GM12878 (cell line): ENCODE measurements around the gene CCL16. TPM values are rescaled to one million over a fixed set of nuclear protein-coding genes. Genes with fewer than 3 reads are reported as not detected.

Source experiments
- ATAC-seq: fragments of 200-7000 bp; cut with Tn5 transposase; 3 replicates; pipeline ENCODE4 v1.9.1; 2020; ENCODE audit warnings: mild to moderate bottlenecking, moderate library complexity
- BruUV-seq: library from RNA; stranded (reverse); fragments of 400-500 nt; replicated peaks from 2 replicates; lab custom pipeline; 2021; lab: Mats Ljungman, UMichigan
- CTCF ChIA-PET: fragments of 300-600 bp; sonication (Branson Sonifier 250); formaldehyde crosslinking; extraction: SDS; loops from one replicate; lab custom pipeline; 2021; ENCODE audit warnings: inconsistent platforms; lab: Yijun Ruan, JAX
- POLR2A ChIA-PET: fragments of 350-600 bp; formaldehyde crosslinking; extraction: SDS; loops from one replicate; lab custom pipeline; 2021; ENCODE audit warnings: inconsistent platforms; lab: Charles Lee
- RAD21 ChIA-PET: fragments of 300-600 bp; sonication (Branson Sonifier 250); formaldehyde crosslinking; loops from one replicate; lab custom pipeline; 2023; ENCODE audit warnings: antibody characterized with exemption; ENCODE audit not compliant: unreplicated experiment; lab: Charles Lee
- SMC1A ChIA-PET: fragments of 300-600 bp; sonication (Branson Sonifier 250); formaldehyde crosslinking; loops from one replicate; lab custom pipeline; 2023; ENCODE audit not compliant: unreplicated experiment, uncharacterized antibody; lab: Charles Lee
- DNase-seq: peaks from one replicate; pipeline ENCODE4 v3.0.0-alpha.2; 2011; ENCODE audit warnings: low read depth, low spot score
- FAIRE-seq: peaks from 3 replicates; lab custom pipeline; 2011; peaks lifted over from hg19 to GRCh38; lab: Jason Lieb, UNC
- H2AFZ ChIP-seq: 2 replicates; pipeline ENCODE4 v1.6.0; 2011; ENCODE audit warnings: low read depth, low read length, control low read depth; ENCODE audit not compliant: control insufficient read depth
- H3K27ac ChIP-seq: 2 replicates; pipeline ENCODE4 v1.5.1; 2011; ENCODE audit warnings: control low read depth; ENCODE audit not compliant: control insufficient read depth, insufficient read depth
- H3K27me3 ChIP-seq, 2 experiments: replicated peaks in 1 of 2; 2 replicates each; pipeline versions ENCODE4 v1.6.0 to v1.6.1; 2011; ENCODE audit warnings: low read length in 1 of 2; ENCODE audit not compliant: control insufficient read depth in 2 of 2, insufficient read depth in 2 of 2
- H3K36me3 ChIP-seq, 2 experiments: 2 replicates each; pipeline ENCODE4 v1.5.1; 2011; ENCODE audit warnings: low read length in 1 of 2; ENCODE audit not compliant: control insufficient read depth in 2 of 2, insufficient read depth in 2 of 2
- H3K4me1 ChIP-seq: 2 replicates; pipeline ENCODE4 v1.6.1; 2011; ENCODE audit warnings: mild to moderate bottlenecking, low read length, moderate library complexity, mixed read lengths; ENCODE audit not compliant: control insufficient read depth, insufficient read depth
- H3K4me2 ChIP-seq: 2 replicates; pipeline ENCODE4 v1.6.0; 2011; ENCODE audit warnings: control low read depth; ENCODE audit not compliant: control insufficient read depth, insufficient read depth
- H3K4me3 ChIP-seq: fragments of 200-600 bp; sonication (generic); 2 replicates; pipeline ENCODE4 v1.5.1; 2016
- H3K79me2 ChIP-seq: 2 replicates; pipeline ENCODE4 v1.6.0; 2011; ENCODE audit warnings: low read length; ENCODE audit not compliant: control insufficient read depth, insufficient read depth
- H3K9ac ChIP-seq: 2 replicates; pipeline ENCODE4 v1.8.0; 2011; ENCODE audit warnings: low read length, control low read depth, mixed read lengths; ENCODE audit not compliant: control insufficient read depth, insufficient read depth
- H3K9me3 ChIP-seq: replicated peaks from 3 replicates; pipeline ENCODE4 v1.5.1; 2011; ENCODE audit warnings: mild to moderate bottlenecking, low read length; ENCODE audit not compliant: control insufficient read depth, insufficient read depth
- H4K20me1 ChIP-seq: 2 replicates; pipeline ENCODE4 v1.6.0; 2011; ENCODE audit not compliant: control insufficient read depth, insufficient read depth
- BCL3 ChIP-seq: IDR thresholded peaks from 2 replicates; pipeline ENCODE4 v1.6.1; 2011; ENCODE audit warnings: borderline replicate concordance, low read depth, mild to moderate bottlenecking, moderate library complexity, low read length; ENCODE audit not compliant: insufficient read depth, poor library complexity, severe bottlenecking
- CHD1 ChIP-seq: IDR thresholded peaks from 2 replicates; pipeline ENCODE4 v1.6.1; 2012; ENCODE audit warnings: low read depth, low read length, improper control_type of control experiment
- ESRRA ChIP-seq: IDR thresholded peaks from 2 replicates; pipeline ENCODE4 v1.6.1; 2012; ENCODE audit warnings: mild to moderate bottlenecking, low read length, improper control_type of control experiment
- KDM1A ChIP-seq: fragments of 200-600 bp; sonication (generic); IDR thresholded peaks from 2 replicates; pipeline ENCODE4 v1.6.1; 2016; ENCODE audit warnings: borderline replicate concordance
- MEF2A ChIP-seq: IDR thresholded peaks from 2 replicates; pipeline ENCODE4 v1.6.1; 2011; ENCODE audit warnings: low read depth, mild to moderate bottlenecking, low read length, moderate library complexity; ENCODE audit not compliant: insufficient read depth
- MYB ChIP-seq: fragments of 150-350 bp; IDR thresholded peaks from 2 replicates; pipeline ENCODE4 v1.6.1; 2014; ENCODE audit warnings: mild to moderate bottlenecking, low read depth, low read length, borderline replicate concordance
- RELA ChIP-seq: fragments of 450-650 bp; IDR thresholded peaks from 2 replicates; pipeline ENCODE4 v1.8.0; 2014; ENCODE audit warnings: borderline replicate concordance; ENCODE audit not compliant: partially characterized antibody
- REST ChIP-seq: IDR thresholded peaks from 2 replicates; pipeline ENCODE4 v1.6.1; 2012; ENCODE audit warnings: mild to moderate bottlenecking, low read depth, low read length
- YBX1 ChIP-seq: fragments of 450-650 bp; IDR thresholded peaks from 2 replicates; pipeline ENCODE4 v1.6.1; 2016; ENCODE audit warnings: antibody characterized with exemption
- WGBS: methylation state at CpG from one replicate; pipeline ENCODE4 v1.1.6; 2016; ENCODE audit warnings: low lambda C conversion rate; ENCODE audit not compliant: insufficient replicate concordance, insufficient coverage; ENCODE audit errors: missing lambda C conversion rate; 5-methylcytosine and 5-hydroxymethylcytosine counted together
- in situ Hi-C: fragments of 300-500 bp; cut with MboI; formaldehyde crosslinking; loops from 9 replicates; pipeline ENCODE4 v1.14.3; 2018; ENCODE audit warnings: mixed read lengths
- intact Hi-C: fragments of 100-400 bp; cut with micrococcal nuclease; formaldehyde crosslinking; loops from one replicate; pipeline ENCODE4 v1.14.2; 2022; ENCODE audit not compliant: unreplicated experiment
- polyA plus RNA-seq, 11 experiments: library from polyadenylated mRNA; depleted of rRNA in 4 of 11; unstranded in 6 of 11; stranded (reverse) in 5 of 11; fragments of >200 nt; fragmentation: Nextera tagmentation in 4 of 11; fragmentation: Illumina TruSeq in 1 of 11; extraction: Ambion mirVana in 4 of 11; extraction: Trizol in 1 of 11; gene quantifications; 1 replicate in 1 of 11; 2 replicates in 10 of 11; pipeline versions ENCODE4 v1.2.1 to v1.2.3, GENCODE V29; 2011 to 2016; ENCODE audit warnings: inconsistent platforms in 2 of 11, missing spikeins in 2 of 11, low read depth in 1 of 11
- total RNA-seq, 4 experiments: library from RNA; depleted of rRNA in 3 of 4; stranded (reverse); fragments of >200 nt in 3 of 4; fragmentation: Illumina TruSeq in 1 of 4; extraction: Trizol in 1 of 4; gene quantifications; 2 replicates each; pipeline versions ENCODE4 v1.2.1 to v1.2.3, GENCODE V29; 2013 to 2021
- TF ChIP-seq, protein P1 (sequence below): fragments of 150-350 bp; IDR thresholded peaks from 2 replicates; pipeline ENCODE4 v1.6.1; 2016; ENCODE audit warnings: low read depth, low read length
- TF ChIP-seq, protein P2 (sequence below): fragments of 450-650 bp; formaldehyde crosslinking; IDR thresholded peaks from 2 replicates; pipeline ENCODE4 v1.4.0; 2020; ENCODE audit warnings: mild to moderate bottlenecking, moderate library complexity

Gene CCL16
- total and polyA plus RNA-seq, 10 of the 15 experiments (the other 5 are each of a cell fraction or from before 2014, with no cell fraction given): not detected

DNA sequence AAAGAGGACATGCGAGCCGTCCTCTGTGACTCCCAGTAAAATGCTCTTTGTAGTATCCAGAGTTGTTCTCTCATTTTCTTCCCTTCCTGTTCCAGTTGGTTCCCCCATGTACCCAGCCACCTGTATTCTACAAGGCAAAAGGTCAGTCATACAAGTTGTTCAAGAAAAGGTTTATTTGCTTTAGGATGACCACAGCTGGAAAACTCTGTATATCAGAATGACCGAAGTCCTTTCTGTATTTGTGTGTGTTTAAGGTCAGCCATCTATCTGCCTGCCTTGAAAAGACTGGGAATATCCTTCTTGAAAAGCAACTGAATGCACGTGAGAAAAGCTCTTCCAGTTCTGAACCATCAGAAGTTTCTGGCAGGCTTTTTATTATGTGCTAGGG, 8.4 kb downstream of the CCL16 start:
- no peaks in the 10 kb centered on the region for H3K36me3 ChIP-seq
- SMC1A ChIA-PET: interaction anchor here (0.9 to 17.2 kb wide), 9 partner anchors 9 to 512 kb away, joined by 3 to 485 read pairs (median 5); no protein-coding TSS in a partner anchor
- RAD21 ChIA-PET: interaction anchor here (1.0 to 17.2 kb wide), 7 partner anchors 9 to 175 kb away, joined by 3 to 342 read pairs (median 4); partner anchors contain the start of gene CCL3
- no peak overlapping the region for H3K27ac ChIP-seq
- H4K20me1 ChIP-seq: no peaks in the 10 kb centered on the region
- DNase-seq (no peak), FAIRE-seq (no peak), ATAC-seq (no peak)
- intact Hi-C loops (no loop called here), in situ Hi-C loops (loop anchor here (5.0 kb wide), 3 partner anchors 99 to 514 kb away; partner anchors contain the start of gene ZNHIT3)
- no peak overlapping the region for H3K4me3 ChIP-seq
- POLR2A ChIA-PET: interaction anchor here (1.0 to 1.7 kb wide), 2 partner anchors 11 to 117 kb away, joined by 4 to 5 read pairs; partner anchors contain the start of gene CCL3
- H3K27me3 ChIP-seq: no peaks in the 10 kb centered on the region
- no peaks in the 10 kb centered on the region for H3K9me3 ChIP-seq
- no peak overlapping the region for H3K4me2 ChIP-seq
- no peaks in the 10 kb centered on the region for H3K79me2 ChIP-seq
- CTCF ChIA-PET: interaction anchor here (0.9 to 19.0 kb wide), 10 partner anchors 8 to 513 kb away, joined by 3 to 622 read pairs (median 4); partner anchors contain the start of gene CCL16
- peaks cover 6% of the 10 kb centered on the region; the same call in 1 of the 2 replicates for H3K4me1 ChIP-seq
- H2AFZ ChIP-seq: no peak overlapping the region
- 47% methylated on average over 4 of the region's 4 CpGs for WGBS
- H3K9ac ChIP-seq: no peak overlapping the region
- no TSS peak for BruUV-seq
- TF ChIP-seq RELA (no peak), MEF2A (no peak), KDM1A (no peak), YBX1 (no peak), ESRRA (no peak), BCL3 (no peak), MYB (no peak), REST (no peak), CHD1 (no peak)
- TF ChIP-seq, protein P1, sequence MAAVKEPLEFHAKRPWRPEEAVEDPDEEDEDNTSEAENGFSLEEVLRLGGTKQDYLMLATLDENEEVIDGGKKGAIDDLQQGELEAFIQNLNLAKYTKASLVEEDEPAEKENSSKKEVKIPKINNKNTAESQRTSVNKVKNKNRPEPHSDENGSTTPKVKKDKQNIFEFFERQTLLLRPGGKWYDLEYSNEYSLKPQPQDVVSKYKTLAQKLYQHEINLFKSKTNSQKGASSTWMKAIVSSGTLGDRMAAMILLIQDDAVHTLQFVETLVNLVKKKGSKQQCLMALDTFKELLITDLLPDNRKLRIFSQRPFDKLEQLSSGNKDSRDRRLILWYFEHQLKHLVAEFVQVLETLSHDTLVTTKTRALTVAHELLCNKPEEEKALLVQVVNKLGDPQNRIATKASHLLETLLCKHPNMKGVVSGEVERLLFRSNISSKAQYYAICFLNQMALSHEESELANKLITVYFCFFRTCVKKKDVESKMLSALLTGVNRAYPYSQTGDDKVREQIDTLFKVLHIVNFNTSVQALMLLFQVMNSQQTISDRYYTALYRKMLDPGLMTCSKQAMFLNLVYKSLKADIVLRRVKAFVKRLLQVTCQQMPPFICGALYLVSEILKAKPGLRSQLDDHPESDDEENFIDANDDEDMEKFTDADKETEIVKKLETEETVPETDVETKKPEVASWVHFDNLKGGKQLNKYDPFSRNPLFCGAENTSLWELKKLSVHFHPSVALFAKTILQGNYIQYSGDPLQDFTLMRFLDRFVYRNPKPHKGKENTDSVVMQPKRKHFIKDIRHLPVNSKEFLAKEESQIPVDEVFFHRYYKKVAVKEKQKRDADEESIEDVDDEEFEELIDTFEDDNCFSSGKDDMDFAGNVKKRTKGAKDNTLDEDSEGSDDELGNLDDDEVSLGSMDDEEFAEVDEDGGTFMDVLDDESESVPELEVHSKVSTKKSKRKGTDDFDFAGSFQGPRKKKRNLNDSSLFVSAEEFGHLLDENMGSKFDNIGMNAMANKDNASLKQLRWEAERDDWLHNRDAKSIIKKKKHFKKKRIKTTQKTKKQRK: no peak
- TF ChIP-seq, protein P2, sequence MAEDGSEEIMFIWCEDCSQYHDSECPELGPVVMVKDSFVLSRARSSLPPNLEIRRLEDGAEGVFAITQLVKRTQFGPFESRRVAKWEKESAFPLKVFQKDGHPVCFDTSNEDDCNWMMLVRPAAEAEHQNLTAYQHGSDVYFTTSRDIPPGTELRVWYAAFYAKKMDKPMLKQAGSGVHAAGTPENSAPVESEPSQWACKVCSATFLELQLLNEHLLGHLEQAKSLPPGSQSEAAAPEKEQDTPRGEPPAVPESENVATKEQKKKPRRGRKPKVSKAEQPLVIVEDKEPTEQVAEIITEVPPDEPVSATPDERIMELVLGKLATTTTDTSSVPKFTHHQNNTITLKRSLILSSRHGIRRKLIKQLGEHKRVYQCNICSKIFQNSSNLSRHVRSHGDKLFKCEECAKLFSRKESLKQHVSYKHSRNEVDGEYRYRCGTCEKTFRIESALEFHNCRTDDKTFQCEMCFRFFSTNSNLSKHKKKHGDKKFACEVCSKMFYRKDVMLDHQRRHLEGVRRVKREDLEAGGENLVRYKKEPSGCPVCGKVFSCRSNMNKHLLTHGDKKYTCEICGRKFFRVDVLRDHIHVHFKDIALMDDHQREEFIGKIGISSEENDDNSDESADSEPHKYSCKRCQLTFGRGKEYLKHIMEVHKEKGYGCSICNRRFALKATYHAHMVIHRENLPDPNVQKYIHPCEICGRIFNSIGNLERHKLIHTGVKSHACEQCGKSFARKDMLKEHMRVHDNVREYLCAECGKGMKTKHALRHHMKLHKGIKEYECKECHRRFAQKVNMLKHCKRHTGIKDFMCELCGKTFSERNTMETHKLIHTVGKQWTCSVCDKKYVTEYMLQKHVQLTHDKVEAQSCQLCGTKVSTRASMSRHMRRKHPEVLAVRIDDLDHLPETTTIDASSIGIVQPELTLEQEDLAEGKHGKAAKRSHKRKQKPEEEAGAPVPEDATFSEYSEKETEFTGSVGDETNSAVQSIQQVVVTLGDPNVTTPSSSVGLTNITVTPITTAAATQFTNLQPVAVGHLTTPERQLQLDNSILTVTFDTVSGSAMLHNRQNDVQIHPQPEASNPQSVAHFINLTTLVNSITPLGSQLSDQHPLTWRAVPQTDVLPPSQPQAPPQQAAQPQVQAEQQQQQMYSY (CRISPR knock-in tag): no peak
